Lower lobe of right lung (tissue), 2 donors: Measurements from ENCODE around the gene HLA-DPB1. TPM values are rescaled to one million over a fixed set of nuclear protein-coding genes. Genes with fewer than 3 reads are reported as not detected.
"Not testable (repeated sequence)": the region's sequence is repeated elsewhere in the genome, so short reads cannot be mapped to it uniquely, and the experiment has no call there.

Experiments used
- ATAC-seq, 2 donors: fragments of 200-7000 bp; cut with Tn5 transposase; one replicate each; pipeline ENCODE4 v1.9.1; 2020 to 2022; ENCODE audit warnings: mild to moderate bottlenecking in 2 of 2, moderate library complexity in 2 of 2
- DNase-seq: peaks from one replicate; pipeline ENCODE4 v3.0.0-alpha.2; 2020
- H3K27ac ChIP-seq: fragments of 200-600 bp; one replicate; pipeline ENCODE4 v1.8.0; 2022
- H3K27me3 ChIP-seq: fragments of 200-600 bp; one replicate; pipeline ENCODE4 v1.8.0; 2022; ENCODE audit warnings: low read depth
- H3K36me3 ChIP-seq: fragments of 200-600 bp; one replicate; pipeline ENCODE4 v1.8.0; 2022; ENCODE audit warnings: mild to moderate bottlenecking
- H3K4me1 ChIP-seq: fragments of 200-600 bp; one replicate; pipeline ENCODE4 v1.8.0; 2022
- H3K4me3 ChIP-seq: fragments of 200-600 bp; one replicate; pipeline ENCODE4 v1.8.0; 2022; ENCODE audit warnings: mild to moderate bottlenecking
- H3K9me3 ChIP-seq: fragments of 200-600 bp; one replicate; pipeline ENCODE4 v1.8.0; 2022
- CTCF ChIP-seq: fragments of 200-600 bp; IDR thresholded peaks from one replicate; pipeline ENCODE4 v1.8.0; 2022; ENCODE audit warnings: antibody characterized with exemption, mild to moderate bottlenecking
- intact Hi-C: fragments of 100-400 bp; cut with DNase I; formaldehyde crosslinking; loops from one replicate; pipeline ENCODE4 v1.11.0; 2022
- total RNA-seq: library from RNA; stranded (reverse); fragmentation: NEBNext Ultra II Directional; extraction: Animal tissue kit (Norgen Biotek cat#: 25700); gene quantifications from one replicate; pipeline ENCODE4 v1.2.1, GENCODE V29; 2021
- donor health status: DM: no; HTN: yes; CAD: no; lungs with severe emphysema.

Gene HLA-DPB1
- total RNA-seq, 1 donor from 2014 or later, result 483 TPM

- intact Hi-C loops, result no loop called here
- no peak for TF ChIP-seq CTCF
- no peak overlapping the region for H3K4me3 ChIP-seq
- H3K36me3 ChIP-seq, result no peaks in the 10 kb centered on the region
- H3K9me3 ChIP-seq, result no peaks in the 10 kb centered on the region
- H3K27ac ChIP-seq, result no peak overlapping the region
- DNase-seq (no peak), ATAC-seq (no peak)
- H3K27me3 ChIP-seq, result no peaks in the 10 kb centered on the region
- H3K4me1 ChIP-seq, result no peaks in the 10 kb centered on the region
These were observed 22.6 kb upstream of the HLA-DPB1 start for GRCh38 chr6:33053230-33053629.

GRCh38 chr6:33057222-33058150 lies 18.3 kb upstream of the HLA-DPB1 start:
- H3K4me1 ChIP-seq, result no peaks in the 10 kb centered on the region
- TF ChIP-seq CTCF, result no peak
- no peak overlapping the region for H3K27ac ChIP-seq
- intact Hi-C loops, result no loop called here
- no peak overlapping the region for H3K4me3 ChIP-seq
- H3K36me3 ChIP-seq, result no peaks in the 10 kb centered on the region
- no peak for DNase-seq
- peak; percentile 78 to 87 for ATAC-seq
- H3K27me3 ChIP-seq, result no peaks in the 10 kb centered on the region
- no peaks in the 10 kb centered on the region for H3K9me3 ChIP-seq

- intact Hi-C loops, result no loop called here
- DNase-seq (no peak), ATAC-seq (peak in 1 of 2 donors; percentile 49)
- Histone ChIP-seq H3K9me3 (no peaks in the 10 kb centered on the region), H3K27me3 (no peaks in the 10 kb centered on the region), H3K4me3 (no peak overlapping the region), H3K4me1 (no peaks in the 10 kb centered on the region), H3K36me3 (peaks cover 6% of the 10 kb centered on the region), H3K27ac (no peak overlapping the region)
- TF ChIP-seq CTCF, result no peak
These were observed 13.8 kb upstream of the HLA-DPB1 start for GRCh38 chr6:33061987-33062386.

- H3K36me3 ChIP-seq, result peaks cover 21% of the 10 kb centered on the region
- ATAC-seq, intact Hi-C loops, H3K27me3 ChIP-seq, H3K4me3 ChIP-seq, DNase-seq, H3K27ac ChIP-seq, H3K9me3 ChIP-seq, H3K4me1 ChIP-seq: not testable (repeated sequence)
These were observed 12.4 kb upstream of the HLA-DPB1 start for GRCh38 chr6:33063435-33063834.

- DNase-seq, result no peak
- intact Hi-C loops, result no loop called here
- Histone ChIP-seq H3K9me3 (no peaks in the 10 kb centered on the region), H3K4me3 (no peak overlapping the region), H3K27me3 (no peaks in the 10 kb centered on the region), H3K4me1 (no peaks in the 10 kb centered on the region), H3K27ac (no peak overlapping the region), H3K36me3 (peaks cover 33% of the 10 kb centered on the region)
- ATAC-seq, result peak in 1 of 2 donors; percentile 21
- TF ChIP-seq CTCF, result no peak
These were observed 11.1 kb upstream of the HLA-DPB1 start for GRCh38 chr6:33064723-33065122.

GRCh38 chr6:33065312-33065711 lies 10.5 kb upstream of the HLA-DPB1 start:
- no peak for TF ChIP-seq CTCF
- Histone ChIP-seq H3K27me3 (no peaks in the 10 kb centered on the region), H3K4me3 (no peak overlapping the region), H3K27ac (no peak overlapping the region), H3K9me3 (no peaks in the 10 kb centered on the region), H3K36me3 (peaks cover 33% of the 10 kb centered on the region), H3K4me1 (no peaks in the 10 kb centered on the region)
- intact Hi-C loops, result no loop called here
- DNase-seq (no peak), ATAC-seq (no peak)
